SK-N-MC (cell line): ENCODE data around the gene TRIM60.

Experiments
- EZH2 ChIP-seq: fragments of 200-600 bp; sonication (generic); IDR thresholded peaks from one replicate; pipeline ENCODE4 v1.6.1; 2017; ENCODE audit warnings: antibody characterized with exemption
- POLR2AphosphoS5 ChIP-seq: IDR thresholded peaks from 2 replicates; pipeline ENCODE4 v1.6.1; 2012; ENCODE audit warnings: mild to moderate bottlenecking, low read depth, low read length, borderline replicate concordance

GRCh38 chr4:165006886-165007285, 24.9 kb upstream of the TRIM60 start:
- TF ChIP-seq POLR2AphosphoS5 (no peak), EZH2 (no peak)
